Activated T-cell treated with anti-CD3 and anti-CD28 coated beads for 24 hours (primary cell): ENCODE results near the gene RNF187.

Experiments used
- DNase-seq: peaks from one replicate; pipeline ENCODE4 v3.0.0-alpha.2; 2020; ENCODE audit warnings: low read depth

The RNF187 gene

GRCh38 chr1:228544921-228545591, 57.9 kb downstream of the RNF187 start:
- DNase-seq: no peak
